HG03135 (cell line): ENCODE measurements around the gene FHIP1B.

Source experiments
- ATAC-seq: cut with Tn5 transposase; IDR thresholded peaks from one replicate; pipeline ENCODE4 v1.9.1; 2021; ENCODE audit warnings: mild to moderate bottlenecking, moderate library complexity; ENCODE audit not compliant: unreplicated experiment

The FHIP1B gene

DNA sequence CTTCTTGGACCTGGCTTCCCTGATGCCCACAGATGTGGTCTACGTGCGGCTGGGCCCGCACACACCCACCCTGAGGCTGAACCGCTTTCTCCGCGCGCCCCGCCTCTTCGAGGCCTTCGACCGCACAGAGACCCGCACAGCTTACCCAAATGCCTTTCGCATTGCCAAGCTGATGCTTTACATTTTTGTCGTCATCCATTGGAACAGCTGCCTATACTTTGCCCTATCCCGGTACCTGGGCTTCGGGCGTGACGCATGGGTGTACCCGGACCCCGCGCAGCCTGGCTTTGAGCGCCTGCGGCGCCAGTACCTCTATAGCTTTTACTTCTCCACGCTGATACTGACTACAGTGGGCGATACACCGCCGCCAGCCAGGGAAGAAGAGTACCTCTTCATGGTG, 5.7 kb upstream of the FHIP1B start:
- ATAC-seq = no peak

DNA sequence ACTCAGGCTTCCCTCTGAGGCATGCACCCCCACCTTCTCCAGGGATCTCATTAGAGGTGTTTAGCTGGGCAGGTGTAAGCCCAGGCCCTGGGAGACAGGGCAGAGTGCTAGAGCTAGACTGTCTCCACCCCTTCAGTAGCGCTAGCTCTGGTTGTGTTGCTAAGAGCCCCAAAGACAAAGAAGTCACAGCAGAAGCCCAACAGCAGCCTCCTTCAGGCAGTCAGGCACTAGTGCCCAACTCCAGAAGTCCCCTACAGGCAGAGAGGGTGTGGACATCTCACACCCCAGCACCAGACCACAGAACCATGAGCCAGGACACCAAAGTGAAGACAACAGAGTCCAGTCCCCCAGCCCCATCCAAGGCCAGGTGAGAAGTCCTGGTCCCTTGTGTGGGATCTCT, 4.5 kb upstream of the FHIP1B start, which contains the start of gene CNGA4:
Gene CNGA4 (plus strand): TSS at position 188 of the 400 bp plus-strand sequence. CDS start 118 bp downstream, at position 306.
- no peak for ATAC-seq

DNA sequence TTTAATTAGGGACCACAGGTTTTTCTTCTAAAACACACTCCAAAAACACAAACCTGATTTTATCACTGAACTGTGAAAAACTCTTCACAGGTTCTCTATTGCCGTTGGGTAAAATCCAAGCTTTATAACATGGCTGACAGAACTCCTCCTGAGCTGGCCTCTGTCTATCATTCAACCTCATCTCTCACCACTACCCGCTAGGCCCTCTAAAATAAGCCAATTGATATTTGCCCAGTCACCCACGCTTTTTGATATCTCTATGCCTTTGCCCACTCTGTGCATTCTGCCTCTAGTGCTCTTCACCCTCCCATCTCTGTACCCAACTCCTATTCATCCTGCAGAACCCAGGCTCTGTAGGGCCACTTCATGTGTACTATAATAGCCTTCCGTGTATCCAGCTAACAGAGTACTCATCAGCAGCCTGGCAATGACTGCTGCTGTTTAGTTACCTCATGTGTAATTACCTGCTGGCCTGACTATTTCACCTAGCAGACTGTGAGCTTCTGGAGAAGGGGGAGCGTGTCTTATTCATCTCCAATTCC, 3.4 kb upstream of the FHIP1B start:
- no peak for ATAC-seq

DNA sequence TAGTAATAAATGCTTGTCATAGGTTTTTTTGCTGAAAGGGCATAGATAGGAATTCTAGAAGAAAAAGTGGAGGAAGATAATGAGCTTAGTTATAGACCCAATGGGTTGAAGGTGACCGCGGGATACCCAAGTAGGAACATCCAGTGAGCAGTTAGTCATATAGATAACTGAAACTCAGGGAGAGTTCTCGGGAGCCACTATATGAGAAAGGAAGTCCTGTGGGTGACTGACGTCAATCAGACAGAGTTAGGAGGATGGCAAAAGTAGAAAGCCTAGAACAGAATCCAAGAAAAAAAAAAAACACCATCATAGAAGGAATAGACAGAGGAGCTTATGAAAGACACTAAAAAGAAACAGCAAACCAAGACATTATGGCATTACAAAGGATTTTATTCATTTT, 2.8 kb upstream of the FHIP1B start:
- ATAC-seq = no peak

DNA sequence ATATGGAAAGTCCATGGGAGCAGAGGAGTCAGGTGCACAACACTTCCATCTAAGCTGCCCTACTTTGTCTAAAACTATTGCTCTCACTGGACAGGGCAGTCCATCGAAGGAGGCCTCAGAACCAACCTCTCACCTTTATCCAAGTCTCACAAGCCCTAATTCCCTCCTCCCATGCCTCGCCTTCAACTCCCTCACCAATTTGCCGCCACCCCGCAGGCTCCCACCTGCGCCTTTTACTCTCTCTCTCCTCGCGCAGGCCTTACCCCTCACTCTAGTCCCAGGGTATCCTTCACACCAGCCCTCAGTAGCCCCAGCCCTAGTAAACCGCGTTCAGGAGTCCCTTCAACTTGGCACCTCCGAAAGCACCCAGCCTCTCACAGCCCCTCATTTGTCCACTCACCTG, 451 bp downstream of the FHIP1B start:
- ATAC-seq = no peak

DNA sequence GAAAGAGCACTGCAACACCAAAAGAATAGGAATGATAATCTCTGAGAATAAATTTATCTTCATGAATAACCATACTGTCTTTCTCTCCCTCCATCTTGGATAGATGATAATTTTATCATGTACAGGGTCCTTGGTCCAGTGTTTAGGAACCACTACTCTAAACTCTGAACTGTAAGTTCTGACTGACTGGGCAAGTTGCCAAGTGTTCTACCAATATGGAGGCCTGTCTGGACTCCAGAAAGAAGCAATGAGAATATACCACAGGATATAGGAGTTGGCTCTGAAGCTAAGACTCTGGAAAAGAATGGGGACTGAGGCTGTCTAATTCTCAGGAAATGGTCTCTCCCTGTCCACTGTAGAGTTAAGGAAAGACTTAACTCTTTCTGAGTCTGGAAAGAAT, 1.5 kb downstream of the FHIP1B start:
- ATAC-seq = no peak

DNA sequence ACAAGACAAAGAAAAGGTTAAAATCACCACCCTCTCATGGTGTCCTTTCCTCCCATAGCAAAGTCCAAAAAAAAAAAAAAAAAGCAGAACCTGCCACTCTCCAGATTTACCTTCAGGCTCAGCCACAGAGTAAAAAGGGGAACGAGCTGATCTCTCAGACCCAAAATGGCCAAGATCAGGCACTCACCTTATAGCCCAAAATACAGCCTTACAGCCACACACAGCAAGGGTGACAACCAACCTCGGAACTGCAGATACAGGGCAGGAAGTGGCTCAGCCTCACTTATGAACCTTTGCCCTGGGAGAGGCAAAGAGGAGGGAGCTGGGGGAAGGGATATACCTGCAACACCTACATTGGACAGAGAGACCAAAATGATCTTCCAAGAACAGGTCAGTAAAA, 4.5 kb downstream of the FHIP1B start:
- ATAC-seq = no peak

DNA sequence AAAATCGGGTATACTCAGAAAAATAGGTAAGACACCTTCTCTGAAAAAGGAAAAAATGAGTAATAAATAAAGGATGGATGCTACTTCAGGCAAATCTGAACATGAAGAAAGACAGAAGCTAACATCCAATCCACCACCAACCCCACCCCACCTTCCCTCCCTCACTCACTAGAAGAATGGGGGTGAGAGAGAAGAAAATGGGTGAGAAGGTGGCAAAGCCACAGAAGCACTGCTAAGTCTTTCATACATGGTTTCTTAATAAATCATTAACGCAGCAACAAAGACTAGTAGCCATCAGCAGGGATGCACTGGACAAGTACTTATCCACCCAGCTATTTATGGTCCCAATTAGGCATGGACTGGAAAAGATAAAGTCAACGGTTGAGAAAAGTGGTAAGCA, 5.9 kb downstream of the FHIP1B start:
- ATAC-seq = no peak

DNA sequence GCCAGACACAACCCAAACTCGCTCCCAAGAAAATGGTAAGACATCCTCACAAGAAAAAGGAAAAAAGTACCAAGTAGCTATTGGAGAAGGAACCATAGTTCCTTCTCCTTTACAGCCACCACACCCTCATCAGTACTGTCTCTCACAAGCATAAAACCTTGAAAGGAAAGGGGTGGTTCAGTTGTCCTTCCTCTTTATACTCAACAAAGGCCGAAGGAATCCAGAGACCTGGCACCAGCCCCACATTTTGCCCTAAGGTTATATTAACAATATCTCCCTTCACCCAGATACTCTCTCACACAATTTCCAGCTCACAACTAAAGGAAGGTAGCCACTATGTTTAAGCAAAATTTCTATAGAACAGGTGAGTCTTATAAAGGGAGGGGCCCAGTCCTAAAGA, 8.5 kb downstream of the FHIP1B start:
- no peak for ATAC-seq

DNA sequence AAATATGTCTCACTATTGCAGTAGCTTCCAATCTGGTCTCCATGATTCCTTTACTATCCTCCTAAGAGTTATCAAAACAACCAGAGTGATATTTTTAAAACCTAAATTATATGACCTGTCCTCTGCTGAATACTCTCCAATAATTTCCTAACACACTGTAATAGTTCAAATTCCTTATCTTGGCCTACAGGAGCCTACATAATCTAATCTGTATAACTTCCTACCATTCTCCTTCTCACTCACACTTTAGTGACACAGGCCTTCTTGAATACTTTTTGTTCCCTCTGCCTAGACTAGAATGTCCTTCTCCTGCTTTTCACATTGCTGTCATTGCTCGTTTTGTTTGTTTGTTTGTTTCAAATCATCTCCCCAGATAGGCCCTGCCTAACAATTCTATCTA, 9.4 kb downstream of the FHIP1B start:
- no peak for ATAC-seq

DNA sequence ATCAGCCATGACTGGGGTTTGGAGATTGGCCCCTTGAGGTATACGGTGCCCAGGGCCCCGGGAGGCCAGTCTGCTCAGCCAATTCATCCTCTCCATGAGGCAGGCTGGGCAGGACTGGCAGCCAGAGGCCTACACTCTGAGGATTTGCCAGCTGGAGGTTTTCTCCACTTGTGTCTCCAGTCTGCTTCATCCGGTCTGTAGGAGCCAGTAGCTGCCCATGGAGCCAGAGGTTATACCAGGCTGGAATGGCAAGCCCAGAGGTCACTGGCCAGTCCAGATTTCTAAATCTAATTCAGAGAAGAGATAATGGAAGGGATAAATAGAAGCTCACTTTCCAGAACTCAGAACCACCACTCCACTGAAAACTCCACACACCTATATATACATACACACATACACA, 10.0 kb downstream of the FHIP1B start:
- no peak for ATAC-seq

DNA sequence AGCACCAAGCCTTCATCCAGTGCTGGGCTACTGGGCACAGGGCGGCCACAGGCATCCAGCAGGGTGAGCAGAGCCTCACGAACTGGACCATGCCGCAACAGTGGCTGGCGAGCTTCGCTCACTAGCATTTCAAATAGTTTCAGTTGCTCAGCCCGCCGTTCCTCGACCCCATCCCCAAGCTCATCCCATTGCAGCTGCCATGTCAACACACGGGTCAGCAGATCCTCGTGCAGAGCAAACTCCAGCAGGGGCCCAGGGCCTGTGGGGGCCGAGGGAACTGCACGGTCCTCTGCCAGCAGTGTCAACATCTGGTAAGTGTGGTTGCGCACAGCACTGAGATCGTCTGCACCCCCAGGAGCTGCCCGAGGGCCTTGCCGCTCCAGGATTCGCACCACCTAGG, 10.6 kb downstream of the FHIP1B start:
- ATAC-seq = no peak

DNA sequence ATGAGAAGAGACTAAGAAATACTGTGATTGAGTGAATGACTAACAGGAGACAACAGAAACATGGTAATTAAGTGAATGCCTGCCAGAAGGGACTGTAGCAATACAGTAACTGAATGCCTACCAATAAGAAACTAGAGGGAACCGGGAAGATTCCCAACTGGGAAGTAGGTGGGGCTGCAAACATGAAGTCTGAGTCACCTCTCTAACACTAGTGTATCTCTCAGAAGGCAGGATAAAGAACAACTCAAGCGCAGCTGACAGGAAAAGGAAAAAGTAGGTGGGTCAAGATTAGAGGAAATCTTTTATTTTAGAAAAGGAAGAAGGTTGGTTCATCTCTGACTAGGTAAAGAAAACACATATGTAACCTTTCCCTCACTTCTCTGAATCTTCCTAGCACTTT, 15.1 kb downstream of the FHIP1B start:
- ATAC-seq = no peak

DNA sequence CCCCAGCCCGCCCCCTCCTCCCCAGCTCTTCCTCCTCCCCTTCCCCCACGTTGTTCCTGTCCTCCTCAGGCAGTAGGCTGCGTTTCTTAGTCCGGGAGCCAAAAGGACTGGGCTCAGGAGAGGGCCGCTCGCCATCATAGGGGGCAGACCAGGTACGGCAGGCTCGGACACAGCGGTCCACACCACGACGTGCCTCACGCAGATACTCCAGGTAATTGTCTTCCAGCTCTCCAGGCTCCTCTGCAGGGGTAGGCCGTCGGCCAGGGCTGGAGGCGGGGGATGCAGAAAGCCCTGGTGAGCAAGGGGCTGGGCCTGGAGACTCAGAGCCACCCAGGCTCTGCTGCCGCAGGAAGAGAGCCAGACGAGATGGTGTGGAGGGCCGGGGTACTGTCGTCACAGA, 16.7 kb downstream of the FHIP1B start:
- ATAC-seq = no peak

DNA sequence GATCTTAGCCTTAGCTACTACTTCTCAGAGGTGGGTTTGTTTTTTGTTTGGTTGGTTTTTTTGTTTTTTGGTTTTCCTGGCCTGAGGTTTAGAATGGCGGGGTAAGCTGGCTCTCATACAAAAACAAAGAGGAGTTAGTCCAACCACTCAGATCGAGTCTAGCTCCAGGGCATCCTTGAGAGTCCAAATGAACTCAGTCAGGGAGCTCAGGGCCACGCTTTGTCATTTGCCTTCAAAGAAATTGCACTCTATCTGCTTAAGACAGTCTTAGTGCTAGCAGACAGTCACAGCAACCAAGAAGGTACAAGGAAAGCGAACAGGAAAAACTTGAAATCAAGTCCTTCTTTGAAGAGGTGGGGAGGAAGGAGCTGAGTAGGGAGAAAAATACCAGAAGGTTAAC, 17.9 kb downstream of the FHIP1B start:
- ATAC-seq = no peak

DNA sequence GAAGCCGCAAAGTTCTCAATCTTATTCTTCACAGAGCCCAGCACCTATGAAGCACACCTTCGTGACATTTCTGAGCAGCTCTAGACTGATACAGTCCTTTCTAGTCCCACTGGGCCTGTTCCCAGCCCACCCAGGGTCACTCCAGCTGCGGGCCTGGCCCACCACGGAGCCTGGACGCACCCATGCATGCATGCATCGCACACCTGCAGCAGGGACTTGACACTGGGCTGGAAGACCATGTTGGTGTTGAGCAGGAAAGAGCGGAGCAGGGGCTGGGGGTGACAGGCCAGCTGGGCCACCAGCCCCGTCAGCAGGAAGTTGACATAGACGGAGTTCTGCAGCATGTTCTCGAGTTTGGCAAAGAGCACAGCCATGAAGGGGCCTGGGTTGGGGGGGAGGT, 19.9 kb downstream of the FHIP1B start:
- no peak for ATAC-seq

DNA sequence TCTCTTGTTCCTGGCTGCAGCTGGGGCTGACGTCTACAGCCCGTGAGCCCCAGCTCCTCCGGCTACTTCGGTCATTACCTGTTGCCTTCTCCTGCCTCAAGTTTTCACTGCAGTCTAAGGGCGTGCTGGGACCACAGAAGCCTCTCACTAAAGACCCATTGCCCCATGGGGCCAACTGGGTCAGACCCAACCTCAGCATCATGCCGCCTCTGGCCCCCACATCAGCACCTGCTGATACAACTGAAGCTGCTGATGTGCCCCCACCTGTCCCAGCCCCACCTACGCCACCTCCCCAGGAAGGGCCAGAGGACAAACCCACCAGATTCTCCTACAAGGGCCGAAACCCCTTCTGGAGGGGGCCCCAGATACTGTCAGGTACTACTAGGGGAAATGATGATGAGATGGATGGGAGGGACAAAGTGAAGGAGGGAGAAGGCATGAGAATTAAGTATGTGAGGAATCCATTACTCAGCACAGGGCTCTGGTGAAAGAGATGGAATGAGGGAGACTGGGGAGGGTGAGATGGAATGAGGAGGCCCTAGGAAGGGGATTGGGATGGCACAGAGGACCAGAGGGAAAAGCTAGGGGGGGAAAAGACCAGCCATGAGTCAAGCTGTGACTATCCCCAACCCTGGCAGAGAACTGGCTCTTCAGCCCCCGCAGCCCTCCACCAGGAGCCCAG, 24.0 kb downstream of the FHIP1B start:
- no peak for ATAC-seq

DNA sequence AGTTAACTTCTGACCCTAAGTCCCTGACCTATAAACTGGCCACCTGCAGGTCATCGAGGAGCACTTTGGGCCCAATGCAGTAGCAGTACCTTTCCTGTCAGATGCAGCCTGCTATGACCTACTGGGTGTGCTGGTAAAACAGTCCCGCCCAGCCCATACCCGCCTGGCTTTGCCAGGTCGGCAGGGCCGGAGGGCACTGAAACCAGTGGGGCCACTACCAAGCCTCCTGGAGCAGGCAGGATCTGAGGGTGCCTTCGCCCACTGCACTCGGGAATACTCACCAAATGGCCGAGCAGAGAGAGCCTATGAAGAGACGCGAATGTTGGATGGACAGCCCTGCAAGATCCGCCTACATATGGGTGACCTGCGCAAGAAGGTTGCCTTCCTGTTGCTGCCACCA, 24.6 kb downstream of the FHIP1B start:
- ATAC-seq = no peak

DNA sequence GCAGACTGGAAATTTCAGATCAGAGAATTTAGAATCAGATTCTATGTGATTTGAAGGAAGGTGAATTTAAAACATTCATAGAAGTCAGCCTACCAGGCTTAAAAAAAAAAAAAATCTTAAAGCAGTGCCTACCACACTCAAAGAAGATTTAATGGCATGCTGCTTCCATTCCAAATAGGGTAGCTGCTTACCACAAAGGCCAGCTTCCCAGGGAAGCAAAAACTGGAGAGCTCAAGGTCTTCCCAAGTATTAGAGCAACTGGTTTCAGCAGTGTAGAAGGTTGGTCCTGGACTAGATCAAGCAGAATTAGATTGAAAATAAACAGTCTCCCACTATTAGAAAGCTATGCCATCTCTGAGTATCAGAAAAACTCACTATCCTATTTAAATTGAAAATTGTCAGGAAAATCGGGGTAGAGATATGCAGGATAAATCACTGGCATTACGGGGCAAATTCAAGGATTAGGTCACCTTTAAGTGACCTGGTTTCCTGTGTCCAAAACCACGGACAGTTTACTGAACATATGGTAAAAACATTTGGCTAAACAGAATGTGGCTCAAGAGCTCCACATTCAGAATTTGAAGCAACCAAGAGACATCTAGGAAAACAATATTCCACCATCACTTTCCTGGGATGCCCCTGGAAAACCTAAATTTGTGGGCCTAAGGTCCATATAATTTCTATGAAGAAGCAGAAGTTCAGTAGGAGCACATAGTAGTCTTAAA, 27.8 kb downstream of the FHIP1B start:
- no peak for ATAC-seq

DNA sequence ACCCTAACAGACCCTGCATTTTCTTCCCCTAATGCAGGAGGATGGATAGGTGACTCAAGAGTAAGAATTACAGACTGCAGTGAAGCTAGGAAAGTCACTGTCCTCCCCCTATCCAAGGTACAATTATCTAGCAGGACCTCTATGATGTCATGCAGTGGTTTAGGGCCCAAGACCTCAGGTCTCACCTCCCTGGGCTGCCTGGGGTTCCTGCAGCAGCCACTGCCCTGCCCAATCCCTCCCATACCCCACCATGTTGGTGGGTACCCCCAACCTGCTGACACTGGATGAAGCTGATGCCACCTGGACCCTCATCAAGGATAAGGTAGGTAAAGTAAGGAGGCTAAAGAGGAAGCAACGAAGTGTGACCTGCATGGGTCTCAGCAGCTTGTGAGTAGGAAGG, 29.1 kb downstream of the FHIP1B start, which contains the start of gene C11orf42:
Gene C11orf42 (plus strand): TSS at position 192 of the 400 bp plus-strand sequence. CDS start 59 bp downstream, at position 251.
- ATAC-seq = no peak

DNA sequence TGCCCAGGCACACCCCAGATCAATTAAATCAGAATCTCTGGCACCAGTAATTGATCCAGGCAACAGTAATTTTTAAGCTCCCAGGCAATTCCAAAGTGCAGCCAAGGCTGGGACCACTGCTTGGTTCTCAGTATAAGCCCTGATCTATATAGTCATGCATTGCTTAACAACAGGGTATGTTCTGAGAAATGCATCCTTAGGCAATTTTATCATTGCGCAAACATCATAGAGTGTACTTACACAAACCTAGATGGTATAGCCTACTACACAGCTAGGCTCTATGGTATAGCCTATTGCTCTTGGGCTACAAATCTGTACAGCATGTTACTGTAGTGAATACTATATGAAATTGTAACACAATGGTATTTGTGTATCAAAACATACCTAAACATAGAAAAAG, 29.7 kb downstream of the FHIP1B start:
- no peak for ATAC-seq

DNA sequence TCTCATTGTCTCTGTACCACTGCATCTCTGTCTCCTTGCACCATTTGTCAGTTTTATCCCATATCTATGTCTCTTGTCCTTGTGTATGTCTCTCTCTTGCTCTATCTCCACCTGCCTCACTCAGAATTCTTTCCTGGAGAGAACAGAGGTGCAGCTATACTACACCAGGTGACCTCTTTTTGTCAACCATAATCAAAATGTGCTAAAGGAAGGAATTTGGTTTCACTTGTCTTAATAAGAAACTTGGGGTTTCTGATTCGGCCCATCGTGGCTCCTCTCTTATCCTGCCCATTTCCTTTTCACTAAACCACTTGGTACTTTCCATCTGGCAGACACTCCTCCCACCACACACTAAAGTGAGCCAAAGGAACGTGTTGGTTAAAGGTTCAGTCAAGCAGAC, 31.1 kb downstream of the FHIP1B start:
- ATAC-seq = peak; percentile 82
